IMR-90 (cell line): ENCODE data around the gene BMP8B. TPM values are rescaled to one million over a fixed set of nuclear protein-coding genes. Genes with fewer than 3 reads are reported as not detected.

Experiments
- ATAC-seq: fragments of 200-7000 bp; cut with Tn5 transposase; 2 replicates; pipeline ENCODE4 v1.9.1; 2020; ENCODE audit warnings: low read depth, mild to moderate bottlenecking, moderate library complexity
- BruUV-seq: library from RNA; stranded (reverse); fragments of 400-500 nt; replicated peaks from 2 replicates; lab custom pipeline; 2021; lab: Mats Ljungman, UMichigan
- CTCF ChIA-PET: fragments of 300-600 bp; formaldehyde crosslinking; extraction: SDS; loops from one replicate; lab custom pipeline; 2021; ENCODE audit warnings: antibody characterized with exemption; lab: Yijun Ruan, JAX
- POLR2A ChIA-PET: fragments of 300-600 bp; sonication (Branson Sonifier 250); formaldehyde crosslinking; loops from one replicate; lab custom pipeline; 2022; ENCODE audit warnings: antibody characterized with exemption; ENCODE audit not compliant: unreplicated experiment; lab: Charles Lee
- DNase-seq: peaks from one replicate; pipeline ENCODE4 v3.0.0; 2013
- H2AFZ ChIP-seq: replicated peaks from 2 replicates; pipeline ENCODE3; 2013; ENCODE audit warnings: low read length, mild to moderate bottlenecking; ENCODE audit not compliant: poor library complexity
- H2AK5ac ChIP-seq: 2 replicates; pipeline ENCODE4 v1.6.1; 2013; ENCODE audit warnings: low read depth, low read length, inconsistent platforms
- H2AK9ac ChIP-seq: replicated peaks from 2 replicates; pipeline ENCODE3; 2013; ENCODE audit warnings: mild to moderate bottlenecking, low read depth, low read length, moderate library complexity; ENCODE audit not compliant: poor library complexity
- H2BK120ac ChIP-seq: 2 replicates; pipeline ENCODE4 v1.6.1; 2013; ENCODE audit warnings: low read depth, low read length, inconsistent platforms
- H2BK15ac ChIP-seq: 3 replicates; pipeline ENCODE4 v1.6.1; 2013; ENCODE audit warnings: low read depth, low read length, inconsistent platforms
- H2BK20ac ChIP-seq: 2 replicates; pipeline ENCODE4 v1.6.1; 2013; ENCODE audit warnings: low read depth, mild to moderate bottlenecking, inconsistent platforms, low read length, moderate library complexity
- H2BK5ac ChIP-seq: 2 replicates; pipeline ENCODE4 v1.6.1; 2013; ENCODE audit warnings: mild to moderate bottlenecking, low read depth, low read length, inconsistent platforms; ENCODE audit not compliant: poor library complexity, severe bottlenecking
- H3K14ac ChIP-seq: replicated peaks from 2 replicates; pipeline ENCODE4 v1.6.1; 2013; ENCODE audit warnings: low read depth, low read length, inconsistent platforms
- H3K18ac ChIP-seq: 2 replicates; pipeline ENCODE4 v1.6.1; 2013; ENCODE audit warnings: low read depth, low read length, control low read depth
- H3K23ac ChIP-seq: 2 replicates; pipeline ENCODE4 v1.6.1; 2013; ENCODE audit warnings: low read depth, low read length, inconsistent platforms
- H3K27ac ChIP-seq: 2 replicates; pipeline ENCODE4 v1.5.1; 2013; ENCODE audit warnings: mild to moderate bottlenecking, control low read depth, low read length; ENCODE audit not compliant: insufficient read depth
- H3K27me3 ChIP-seq: 2 replicates; pipeline ENCODE4 v1.6.1; 2013; ENCODE audit warnings: low read length; ENCODE audit not compliant: control insufficient read depth, insufficient read depth
- H3K36me3 ChIP-seq: 2 replicates; pipeline ENCODE4 v1.6.1; 2013; ENCODE audit warnings: low read length, mixed read lengths; ENCODE audit not compliant: control insufficient read depth, insufficient read depth
- H3K4ac ChIP-seq: 2 replicates; pipeline ENCODE4 v1.6.1; 2013; ENCODE audit warnings: low read depth, low read length, inconsistent platforms
- H3K4me1 ChIP-seq: 2 replicates; pipeline ENCODE4 v1.6.1; 2013; ENCODE audit warnings: low read length, mixed read lengths; ENCODE audit not compliant: control insufficient read depth, insufficient read depth
- H3K4me2 ChIP-seq: 2 replicates; pipeline ENCODE4 v1.6.1; 2013; ENCODE audit warnings: low read depth, mild to moderate bottlenecking, control low read depth, low read length, moderate library complexity
- H3K4me3 ChIP-seq: 2 replicates; pipeline ENCODE4 v1.5.1; 2013; ENCODE audit warnings: low read depth, mild to moderate bottlenecking, control low read depth, low read length, moderate library complexity; ENCODE audit not compliant: insufficient read depth
- H3K56ac ChIP-seq: 2 replicates; pipeline ENCODE4 v1.6.1; 2013; ENCODE audit warnings: low read length, inconsistent platforms; ENCODE audit not compliant: insufficient read depth; ENCODE audit errors: extremely low read depth
- H3K79me1 ChIP-seq, 2 experiments: 2 replicates each; pipeline ENCODE4 v1.6.1; 2013; ENCODE audit warnings: low read length in 2 of 2, inconsistent platforms in 1 of 2, low read depth in 1 of 2
- H3K9ac ChIP-seq: 2 replicates; pipeline ENCODE4 v1.6.1; 2013; ENCODE audit warnings: low read depth, low read length, control low read depth
- H3K9me1 ChIP-seq: 2 replicates; pipeline ENCODE4 v1.6.1; 2013; ENCODE audit warnings: low read length, inconsistent platforms; ENCODE audit not compliant: insufficient read depth
- H3K9me3 ChIP-seq: 2 replicates; pipeline ENCODE4 v1.6.1; 2013; ENCODE audit warnings: low read length; ENCODE audit not compliant: control insufficient read depth, insufficient read depth
- H4K20me1 ChIP-seq: 2 replicates; pipeline ENCODE4 v1.6.1; 2013; ENCODE audit warnings: low read length, inconsistent platforms; ENCODE audit not compliant: insufficient read depth
- H4K5ac ChIP-seq: 2 replicates; pipeline ENCODE4 v1.6.1; 2013; ENCODE audit warnings: mild to moderate bottlenecking, low read depth, low read length, control low read depth
- H4K8ac ChIP-seq, 2 experiments: 2 replicates each; pipeline ENCODE4 v1.6.1; 2013; ENCODE audit warnings: low read depth in 2 of 2, low read length in 2 of 2, control low read depth in 1 of 2, inconsistent platforms in 1 of 2
- H4K91ac ChIP-seq: 2 replicates; pipeline ENCODE4 v1.6.1; 2013; ENCODE audit warnings: low read depth, low read length, inconsistent platforms; ENCODE audit not compliant: insufficient read depth
- FOS ChIP-seq: fragments of 150-350 bp; IDR thresholded peaks from 2 replicates; pipeline ENCODE4 v1.6.1; 2016; ENCODE audit warnings: low read depth, low read length
- WGBS, 2 experiments: methylation state at CpG; one replicate each; pipeline versions ENCODE4 v1.1.5 to v1.1.7; 2013; ENCODE audit warnings: missing lambda C conversion rate in 2 of 2; ENCODE audit not compliant: insufficient read length in 1 of 2; ENCODE audit errors: extremely low coverage in 2 of 2; 5-methylcytosine and 5-hydroxymethylcytosine counted together
- dilution Hi-C: fragments of 300-500 bp; cut with HindIII; formaldehyde crosslinking; loops from one replicate; pipeline ENCODE4 v1.14.3; 2018; ENCODE audit warnings: low sequenced_read_pairs; ENCODE audit not compliant: unreplicated experiment
- in situ Hi-C: fragments of 300-500 bp; cut with MboI; formaldehyde crosslinking; loops from 3 replicates; pipeline ENCODE4 v1.14.3; 2019; ENCODE audit warnings: low sequenced_read_pairs, inconsistent platforms, mixed read lengths
- intact Hi-C: fragments of 100-400 bp; cut with micrococcal nuclease; formaldehyde crosslinking; loops from 2 replicates; pipeline ENCODE4 v1.10.0; 2022
- polyA plus RNA-seq, 3 experiments: library from polyadenylated mRNA; depleted of rRNA; stranded (reverse); fragments of >200 nt; gene quantifications; 2 replicates each; pipeline ENCODE4 v1.2.3, GENCODE V29; 2012; ENCODE audit warnings: low replicate concordance in 1 of 3
- total RNA-seq: library from RNA; depleted of rRNA; stranded (reverse); fragments of >200 nt; gene quantifications from 2 replicates; pipeline ENCODE4 v1.2.3, GENCODE V29; 2012
- TF ChIP-seq, protein P1 (sequence below): fragments of 150-350 bp; IDR thresholded peaks from 2 replicates; pipeline ENCODE4 v1.6.1; 2017; ENCODE audit warnings: mild to moderate bottlenecking, antibody characterized with exemption, low read length, low read depth

Gene BMP8B
- total and polyA plus RNA-seq, 2 of the 4 experiments (the other 2 are of a cell fraction): not detected

DNA sequence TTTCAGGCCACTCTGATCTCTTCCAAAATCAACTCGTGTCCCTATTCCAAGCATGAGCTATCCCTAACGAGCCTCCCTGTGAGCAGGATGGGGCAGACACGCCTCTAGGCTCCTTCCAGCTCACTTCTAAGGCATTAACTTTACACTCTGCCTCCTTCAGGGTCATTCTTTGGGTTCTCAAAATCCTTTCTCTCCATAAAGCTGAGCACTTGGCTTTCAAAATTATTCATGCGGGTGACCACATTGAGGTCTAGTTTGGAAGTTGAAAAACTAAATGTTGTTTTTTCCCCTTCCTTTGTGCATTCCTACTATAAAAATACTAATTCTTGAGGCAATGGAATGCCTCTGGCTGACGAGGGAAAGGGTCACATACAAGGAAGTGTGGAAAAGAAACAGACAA is 33.5 kb upstream of the BMP8B start:
- Histone ChIP-seq H2BK5ac (no peak overlapping the region), H3K9me3 (no peaks in the 10 kb centered on the region), H3K4ac (no peak overlapping the region), H3K4me1 (no peaks in the 10 kb centered on the region), H4K20me1 (no peaks in the 10 kb centered on the region), H3K27ac (no peak overlapping the region), H3K4me3 (no peak overlapping the region), H3K56ac (no peak overlapping the region), H3K14ac (no peak overlapping the region), H4K5ac (no peak overlapping the region), H2BK15ac (no peak overlapping the region), H3K79me1 (no peaks in the 10 kb centered on the region), H3K18ac (no peak overlapping the region), H3K27me3 (peaks cover 13% of the 10 kb centered on the region), H3K36me3 (no peaks in the 10 kb centered on the region), H3K9ac (no peak overlapping the region), H4K8ac (no peak overlapping the region), H3K4me2 (no peak overlapping the region), H3K9me1 (no peaks in the 10 kb centered on the region), H2BK20ac (no peak overlapping the region), H4K91ac (no peak overlapping the region), H2AK9ac (peak overlapping the region; percentile 23), H2BK120ac (no peak overlapping the region), H2AFZ (peak overlapping the region; percentile 49), H2AK5ac (no peak overlapping the region), H3K23ac (no peak overlapping the region)
- POLR2A ChIA-PET: no interaction called here
- BruUV-seq: no TSS peak
- ATAC-seq (no peak), DNase-seq (no peak)
- dilution Hi-C loops (no loop called here), in situ Hi-C loops (loop anchor here (5.0 kb wide), 1 partner anchor 150 kb away; no protein-coding TSS in a partner anchor), intact Hi-C loops (no loop called here)
- no peak for TF ChIP-seq FOS
- TF ChIP-seq, protein P1, sequence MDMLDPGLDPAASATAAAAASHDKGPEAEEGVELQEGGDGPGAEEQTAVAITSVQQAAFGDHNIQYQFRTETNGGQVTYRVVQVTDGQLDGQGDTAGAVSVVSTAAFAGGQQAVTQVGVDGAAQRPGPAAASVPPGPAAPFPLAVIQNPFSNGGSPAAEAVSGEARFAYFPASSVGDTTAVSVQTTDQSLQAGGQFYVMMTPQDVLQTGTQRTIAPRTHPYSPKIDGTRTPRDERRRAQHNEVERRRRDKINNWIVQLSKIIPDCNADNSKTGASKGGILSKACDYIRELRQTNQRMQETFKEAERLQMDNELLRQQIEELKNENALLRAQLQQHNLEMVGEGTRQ: no peak
- no CpG with 5 or more reads among the region's 5 CpGs for WGBS, 2 experiments
- CTCF ChIA-PET: no interaction called here
